HL-60/S4 (cell line): ENCODE results near the gene GM2A.

Experiments used
- in situ Hi-C: fragments of 300-500 bp; cut with MboI; formaldehyde crosslinking; loops from 2 replicates; pipeline ENCODE4 v1.14.3; 2022; ENCODE audit warnings: low sequenced_read_pairs

Gene GM2A

GRCh38 chr5:151252762-151253604, at the start of gene GM2A:
GM2A (plus strand) TSS chr5:151253185; CDS start chr5:151253217, 32 bp downstream.
- in situ Hi-C loops: no loop called here

GRCh38 chr5:151204051-151204450, 48.9 kb upstream of the GM2A start:
- in situ Hi-C loops: no loop called here

- in situ Hi-C loops: no loop called here
These were observed 47.6 kb upstream of the GM2A start for GRCh38 chr5:151205411-151205810.

GRCh38 chr5:151208481-151208914, 44.5 kb upstream of the GM2A start:
- in situ Hi-C loops: no loop called here

- in situ Hi-C loops: no loop called here
These were observed 40.6 kb upstream of the GM2A start for GRCh38 chr5:151212406-151212798.

- in situ Hi-C loops: no loop called here
These were observed 39.0 kb upstream of the GM2A start for GRCh38 chr5:151213803-151214613.

- in situ Hi-C loops: no loop called here
These were observed 38.1 kb upstream of the GM2A start for GRCh38 chr5:151214614-151215545.

GRCh38 chr5:151215546-151215880, 37.5 kb upstream of the GM2A start:
- in situ Hi-C loops: no loop called here

- in situ Hi-C loops: no loop called here
These were observed 36.2 kb upstream of the GM2A start for GRCh38 chr5:151216781-151217180.

- in situ Hi-C loops: no loop called here
These were observed 34.8 kb upstream of the GM2A start for GRCh38 chr5:151218177-151218576.

- in situ Hi-C loops: no loop called here
These were observed 33.8 kb upstream of the GM2A start for GRCh38 chr5:151219138-151219537.

- in situ Hi-C loops: no loop called here
These were observed 33.2 kb upstream of the GM2A start for GRCh38 chr5:151219789-151220188.

- in situ Hi-C loops: no loop called here
These were observed 31.4 kb upstream of the GM2A start for GRCh38 chr5:151221574-151221973.

- in situ Hi-C loops: no loop called here
These were observed 30.8 kb upstream of the GM2A start for GRCh38 chr5:151222054-151222789.

GRCh38 chr5:151222790-151223446, 30.1 kb upstream of the GM2A start:
- in situ Hi-C loops: no loop called here

- in situ Hi-C loops: no loop called here
These were observed 29.3 kb upstream of the GM2A start, which contains the start of gene CCDC69 for GRCh38 chr5:151223447-151224264. CCDC69 (minus strand) TSS chr5:151224092; CDS start chr5:151223970, 122 bp downstream.

- in situ Hi-C loops: no loop called here
These were observed 28.6 kb upstream of the GM2A start for GRCh38 chr5:151224372-151224771.

GRCh38 chr5:151225071-151225470, 27.9 kb upstream of the GM2A start:
- in situ Hi-C loops: no loop called here

- in situ Hi-C loops: no loop called here
These were observed 27.5 kb upstream of the GM2A start for GRCh38 chr5:151225475-151225874.
